Activated CD8-positive, alpha-beta memory T cell treated with anti-CD3 and anti-CD28 coated beads, Interleukin-2, amount 50 U/mL, for 24 hours (primary cell): ENCODE results near the gene MS4A10.

ENCODE experiments used
- DNase-seq: peaks from one replicate; pipeline ENCODE4 v3.0.0-alpha.2; 2020; ENCODE audit errors: extremely low read depth

The MS4A10 gene

DNA sequence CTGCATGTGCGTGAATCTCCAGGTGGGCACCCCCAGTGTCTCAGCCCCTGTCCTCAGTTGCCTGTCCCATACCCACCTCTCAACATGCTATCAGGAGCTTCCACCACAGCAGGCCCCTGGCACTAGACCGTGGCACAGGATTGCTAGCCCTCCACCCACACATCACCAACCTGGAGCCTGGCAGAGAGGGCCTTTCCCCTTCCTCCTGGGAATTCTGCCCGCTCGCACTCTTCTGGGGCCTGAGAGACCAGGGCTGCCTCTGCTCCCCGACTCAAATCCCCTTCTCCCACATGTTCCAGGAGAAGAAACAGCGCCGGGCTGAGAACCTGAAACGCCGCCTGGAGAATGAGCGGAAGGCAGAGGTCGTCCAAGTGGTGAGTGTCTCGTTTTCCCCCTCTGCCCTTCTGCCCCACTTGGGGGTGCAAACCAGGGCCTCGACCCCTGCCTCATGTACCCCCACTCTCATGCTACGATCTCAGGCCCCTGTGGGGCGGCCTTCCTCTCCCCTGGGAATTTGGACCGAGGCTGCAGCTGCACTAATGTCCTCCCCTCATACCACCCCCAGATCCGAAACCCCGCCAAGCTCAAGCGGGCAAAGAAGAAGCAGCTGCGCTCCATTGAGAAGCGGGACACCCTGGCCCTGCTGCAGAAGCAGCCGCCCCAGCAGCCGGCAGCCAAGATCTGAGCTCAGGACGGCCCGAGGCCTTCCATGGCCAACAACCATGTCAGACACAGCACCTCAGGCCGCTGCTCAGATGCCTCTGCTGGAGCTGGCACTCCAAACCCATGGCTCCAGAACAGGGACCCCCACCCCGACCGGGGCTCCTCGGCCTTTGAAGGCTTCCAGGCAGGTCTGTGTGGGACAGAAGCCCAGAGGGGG, 64.7 kb downstream of the MS4A10 start:
- no peak for DNase-seq
